ENCODE results near the gene EPDR1. TPM values are rescaled to one million over a fixed set of nuclear protein-coding genes. Genes with fewer than 3 reads are reported as not detected.

EPDR1 gene
- polyA plus RNA-seq, 1 donor (not counting 4 experiments of a cell fraction or from before 2014, with no cell fraction given): not detected

- no peaks in the 10 kb centered on the region for H3K79me2 ChIP-seq (ENCODE audit: control insufficient read depth, insufficient read depth, low read length)
- no peak overlapping the region for H2AFZ ChIP-seq (ENCODE audit: control insufficient read depth, low read length)
- H3K27me3 ChIP-seq (ENCODE audit: control insufficient read depth, extremely low read depth, insufficient read depth, low read length): peaks cover 11% of the 10 kb centered on the region
- no peak overlapping the region for H3K4me2 ChIP-seq (ENCODE audit: control insufficient read depth, extremely low read depth, insufficient read depth, low read depth, low read length)
- no peak overlapping the region for H3K9ac ChIP-seq (ENCODE audit: control insufficient read depth, extremely low read depth, insufficient read depth, low read length)
- dilution Hi-C loops (cut with MboI; ENCODE audit: extremely low pct_ligation_motif_present, low sequenced_read_pairs): no loop called here
- no peaks in the 10 kb centered on the region for H4K20me1 ChIP-seq (ENCODE audit: control insufficient read depth, extremely low read depth, insufficient read depth, low read length)
- DNase-seq (ENCODE audit: low read depth, low spot score) (no peak), FAIRE-seq (no peak)
- no peaks in the 10 kb centered on the region for H3K36me3 ChIP-seq (ENCODE audit: control insufficient read depth in 2 of 2, extremely low read depth in 1 of 2, insufficient read depth in 2 of 2, low read length in 2 of 2)
- H3K9me3 ChIP-seq (ENCODE audit: control insufficient read depth, low read depth, low read length): peaks cover 2% of the 10 kb centered on the region
- no peak for TF ChIP-seq CTCF (optimal IDR thresholded peaks at IDR 0.05 in 1 of 3, IDR thresholded peaks at IDR 0.05 in 1 of 3, conservative IDR thresholded peaks at IDR 0.05 in 1 of 3; ENCODE audit: extremely low read depth in 1 of 3, insufficient read depth in 2 of 3, low read length in 3 of 3)
- no peak for TF ChIP-seq EZH2 (IDR thresholded peaks at IDR 0.05; ENCODE audit: low read length)
- H3K4me1 ChIP-seq (ENCODE audit: control insufficient read depth, extremely low read depth, insufficient read depth, low read length): no peaks in the 10 kb centered on the region
- no peak overlapping the region for H3K4me3 ChIP-seq (ENCODE audit: control insufficient read depth in 2 of 3, extremely low read depth in 1 of 3, insufficient read depth in 2 of 3, low read depth in 1 of 3, low read length in 3 of 3)
- H3K27ac ChIP-seq (ENCODE audit: control insufficient read depth, insufficient read depth, low read length): no peak overlapping the region
- no peaks in the 10 kb centered on the region for H3K9me1 ChIP-seq (ENCODE audit: control insufficient read depth, extremely low read depth, insufficient read depth, low read length)
Observed at GRCh38 chr7:37924491-37925041, 4.1 kb downstream of the EPDR1 start.

DNA sequence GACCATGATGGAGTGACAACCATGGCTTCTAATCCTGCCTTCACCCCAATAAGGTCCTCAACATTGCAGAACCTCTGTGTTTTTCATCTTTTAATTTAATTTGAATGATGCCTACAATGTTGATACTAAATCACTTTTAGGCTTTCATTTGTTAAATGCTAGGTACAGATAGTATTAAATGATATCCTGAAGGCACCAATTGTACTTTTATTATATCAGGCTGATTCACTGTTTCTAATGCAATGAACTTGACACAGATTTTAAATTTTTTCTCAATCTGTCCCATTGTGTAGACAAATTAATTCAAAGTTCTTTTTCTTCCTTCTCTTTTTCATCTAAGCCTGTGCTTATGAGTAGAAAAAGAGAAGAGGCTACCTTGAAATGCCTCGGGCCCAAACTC, 5.2 kb downstream of the EPDR1 start:
- H3K79me2 ChIP-seq (ENCODE audit: control insufficient read depth, insufficient read depth, low read length): no peaks in the 10 kb centered on the region
- no peaks in the 10 kb centered on the region for H4K20me1 ChIP-seq (ENCODE audit: control insufficient read depth, extremely low read depth, insufficient read depth, low read length)
- TF ChIP-seq EZH2 (IDR thresholded peaks at IDR 0.05; ENCODE audit: low read length): no peak
- peaks cover 11% of the 10 kb centered on the region for H3K27me3 ChIP-seq (ENCODE audit: control insufficient read depth, extremely low read depth, insufficient read depth, low read length)
- no peak overlapping the region for H2AFZ ChIP-seq (ENCODE audit: control insufficient read depth, low read length)
- H3K27ac ChIP-seq (ENCODE audit: control insufficient read depth, insufficient read depth, low read length): no peak overlapping the region
- H3K36me3 ChIP-seq (ENCODE audit: control insufficient read depth in 2 of 2, extremely low read depth in 1 of 2, insufficient read depth in 2 of 2, low read length in 2 of 2): no peaks in the 10 kb centered on the region
- dilution Hi-C loops (cut with MboI; ENCODE audit: extremely low pct_ligation_motif_present, low sequenced_read_pairs): no loop called here
- no peak overlapping the region for H3K4me2 ChIP-seq (ENCODE audit: control insufficient read depth, extremely low read depth, insufficient read depth, low read depth, low read length)
- H3K9ac ChIP-seq (ENCODE audit: control insufficient read depth, extremely low read depth, insufficient read depth, low read length): no peak overlapping the region
- H3K4me3 ChIP-seq (ENCODE audit: control insufficient read depth in 2 of 3, extremely low read depth in 1 of 3, insufficient read depth in 2 of 3, low read depth in 1 of 3, low read length in 3 of 3): no peak overlapping the region
- H3K9me1 ChIP-seq (ENCODE audit: control insufficient read depth, extremely low read depth, insufficient read depth, low read length): no peaks in the 10 kb centered on the region
- H3K9me3 ChIP-seq (ENCODE audit: control insufficient read depth, low read depth, low read length): peaks cover 2% of the 10 kb centered on the region
- no peak for DNase-seq (ENCODE audit: low read depth, low spot score)
- FAIRE-seq: no peak
- H3K4me1 ChIP-seq (ENCODE audit: control insufficient read depth, extremely low read depth, insufficient read depth, low read length): no peaks in the 10 kb centered on the region
